OCI-LY1 (cell line): Measurements from ENCODE around the gene QRFP.

Experiments used
- H2AFZ ChIP-seq: fragments of 200-600 bp; sonication (generic), shearing (Covaris generic); 2 replicates; pipeline ENCODE4 v1.6.0; 2014; ENCODE audit warnings: antibody characterized with exemption, mild to moderate bottlenecking, low read length
- H3F3A ChIP-seq: fragments of 200-600 bp; sonication (generic), shearing (Covaris generic); 2 replicates; pipeline ENCODE4 v1.6.0; 2014; ENCODE audit warnings: mild to moderate bottlenecking, antibody characterized with exemption, low read length, moderate library complexity; ENCODE audit not compliant: insufficient read depth
- H3K27ac ChIP-seq: fragments of 200-600 bp; sonication (generic); 2 replicates; pipeline ENCODE4 v1.5.1; 2014; ENCODE audit warnings: low read length, mixed run types, mild to moderate bottlenecking, low read depth; ENCODE audit not compliant: poor library complexity, severe bottlenecking
- H3K27me3 ChIP-seq: fragments of 200-600 bp; sonication (generic); 2 replicates; pipeline ENCODE4 v1.6.0; 2014; ENCODE audit warnings: antibody characterized with exemption, mild to moderate bottlenecking, low read length, moderate library complexity; ENCODE audit not compliant: insufficient read depth
- H3K36me3 ChIP-seq: fragments of 200-600 bp; sonication (generic); 2 replicates; pipeline ENCODE4 v1.6.1; 2014; ENCODE audit warnings: mild to moderate bottlenecking, antibody characterized with exemption, low read length, moderate library complexity, mixed read lengths; ENCODE audit not compliant: insufficient read depth
- H3K4me1 ChIP-seq: fragments of 200-600 bp; sonication (generic); 2 replicates; pipeline ENCODE4 v1.5.1; 2014; ENCODE audit warnings: mild to moderate bottlenecking, low read length, moderate library complexity; ENCODE audit not compliant: insufficient read depth, severe bottlenecking
- H3K4me2 ChIP-seq: fragments of 200-600 bp; sonication (generic), shearing (Covaris generic); 2 replicates; pipeline ENCODE4 v1.6.1; 2014; ENCODE audit warnings: low read length
- H3K4me3 ChIP-seq: fragments of 200-600 bp; sonication (generic); 2 replicates; pipeline ENCODE4 v1.5.1; 2014; ENCODE audit warnings: low read length, low read depth, mild to moderate bottlenecking, mixed read lengths; ENCODE audit not compliant: poor library complexity, severe bottlenecking
- H3K79me2 ChIP-seq: fragments of 200-600 bp; shearing (Covaris generic); 2 replicates; pipeline ENCODE4 v1.6.1; 2016; ENCODE audit warnings: mixed run types, low read length, mixed read lengths; ENCODE audit not compliant: insufficient read depth
- H3K9ac ChIP-seq: fragments of 200-600 bp; sonication (generic), shearing (Covaris generic); 2 replicates; pipeline ENCODE4 v1.6.1; 2014; ENCODE audit warnings: mild to moderate bottlenecking, low read length, mixed read lengths
- H3K9me2 ChIP-seq: fragments of 200-600 bp; sonication (generic), shearing (Covaris generic); 2 replicates; pipeline ENCODE4 v1.6.1; 2014; ENCODE audit warnings: low read depth, mild to moderate bottlenecking, low read length, mixed read lengths
- H3K9me3 ChIP-seq: fragments of 200-600 bp; shearing (Covaris generic); 2 replicates; pipeline ENCODE4 v1.6.1; 2014; ENCODE audit warnings: low read length, mixed read lengths
- H4K20me1 ChIP-seq: fragments of 200-600 bp; sonication (generic), shearing (Covaris generic); 2 replicates; pipeline ENCODE4 v1.6.0; 2016; ENCODE audit warnings: mild to moderate bottlenecking, low read length; ENCODE audit not compliant: insufficient read depth
- CTCF ChIP-seq: fragments of 200-600 bp; sonication (generic), shearing (Covaris generic); IDR thresholded peaks from 2 replicates; pipeline ENCODE4 v1.5.1; 2017; ENCODE audit warnings: mild to moderate bottlenecking, antibody characterized with exemption, low read length, moderate library complexity, mixed read lengths
- EZH2 ChIP-seq: fragments of 200-600 bp; sonication (generic), shearing (Covaris generic); IDR thresholded peaks from 2 replicates; pipeline ENCODE4 v1.8.0; 2017; ENCODE audit warnings: borderline replicate concordance, mixed run types, mild to moderate bottlenecking, antibody characterized with exemption, low read length, moderate library complexity, mixed read lengths

Gene QRFP

GRCh38 chr9:130901498-130902203 lies 5.0 kb upstream of the QRFP start:
- Histone ChIP-seq H3K27me3 (no peaks in the 10 kb centered on the region), H4K20me1 (no peaks in the 10 kb centered on the region), H2AFZ (no peak overlapping the region), H3K4me2 (no peak overlapping the region), H3K9me3 (no peaks in the 10 kb centered on the region), H3F3A (no peaks in the 10 kb centered on the region), H3K9ac (no peak overlapping the region), H3K9me2 (no peaks in the 10 kb centered on the region), H3K36me3 (no peaks in the 10 kb centered on the region), H3K79me2 (no peaks in the 10 kb centered on the region), H3K4me1 (no peaks in the 10 kb centered on the region), H3K4me3 (no peak overlapping the region), H3K27ac (no peak overlapping the region)
- TF ChIP-seq CTCF (no peak), EZH2 (no peak)

- Histone ChIP-seq H3K9me3 (no peaks in the 10 kb centered on the region), H3K27ac (no peak overlapping the region), H3K9me2 (no peaks in the 10 kb centered on the region), H3K4me3 (no peak overlapping the region), H3K79me2 (no peaks in the 10 kb centered on the region), H3K27me3 (no peaks in the 10 kb centered on the region), H3K4me1 (no peaks in the 10 kb centered on the region), H3K4me2 (no peak overlapping the region), H3F3A (no peaks in the 10 kb centered on the region), H2AFZ (no peak overlapping the region), H3K9ac (no peak overlapping the region), H4K20me1 (no peaks in the 10 kb centered on the region), H3K36me3 (no peaks in the 10 kb centered on the region)
- TF ChIP-seq EZH2 = no peak
- no peak for TF ChIP-seq CTCF
Observed at GRCh38 chr9:130900701-130901497, 4.3 kb upstream of the QRFP start.

GRCh38 chr9:130899051-130899748 lies 2.6 kb upstream of the QRFP start:
- Histone ChIP-seq H3K4me2 (no peak overlapping the region), H3K9me3 (no peaks in the 10 kb centered on the region), H3K27ac (no peak overlapping the region), H3K79me2 (no peaks in the 10 kb centered on the region), H3K9ac (no peak overlapping the region), H3K4me3 (no peak overlapping the region), H2AFZ (no peak overlapping the region), H3K4me1 (no peaks in the 10 kb centered on the region), H3F3A (no peaks in the 10 kb centered on the region), H3K27me3 (no peaks in the 10 kb centered on the region), H3K9me2 (no peaks in the 10 kb centered on the region), H4K20me1 (no peaks in the 10 kb centered on the region), H3K36me3 (no peaks in the 10 kb centered on the region)
- no peak for TF ChIP-seq CTCF
- no peak for TF ChIP-seq EZH2
